HG03175 (cell line): ENCODE measurements around the gene MYO18A.

Source experiments
- ATAC-seq: cut with Tn5 transposase; IDR thresholded peaks from one replicate; pipeline ENCODE4 v1.9.1; 2021; ENCODE audit warnings: mild to moderate bottlenecking, moderate library complexity; ENCODE audit not compliant: unreplicated experiment

The MYO18A gene

GRCh38 chr17:29084541-29085146 lies 95.6 kb downstream of the MYO18A start:
- ATAC-seq: no peak

DNA sequence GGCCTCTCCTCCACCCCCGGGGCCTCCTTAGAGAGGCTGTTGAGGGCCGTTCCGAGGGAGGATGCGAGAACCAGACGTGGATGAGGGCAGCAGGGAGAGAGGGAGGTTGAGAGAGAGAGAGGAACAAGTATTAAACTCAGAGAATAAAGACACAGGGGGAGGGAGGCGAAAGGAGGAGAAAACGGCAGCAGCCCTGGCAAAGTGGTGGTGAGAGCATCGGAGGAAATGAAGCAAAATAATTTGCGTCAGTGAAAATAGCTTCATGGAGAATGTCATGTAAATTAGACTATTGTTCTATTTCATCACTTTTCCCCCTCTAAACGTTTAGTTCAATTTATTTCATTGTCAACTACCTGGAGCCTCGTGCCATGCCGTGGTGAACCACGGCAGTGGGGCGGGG lies 99.2 kb downstream of the MYO18A start:
- ATAC-seq: no peak

- ATAC-seq: no peak
These were observed 99.9 kb downstream of the MYO18A start for GRCh38 chr17:29080323-29080722.

GRCh38 chr17:29079887-29080286 lies 100.3 kb downstream of the MYO18A start:
- no peak for ATAC-seq

- no peak for ATAC-seq
These were observed 100.8 kb downstream of the MYO18A start for GRCh38 chr17:29079433-29079832.

DNA sequence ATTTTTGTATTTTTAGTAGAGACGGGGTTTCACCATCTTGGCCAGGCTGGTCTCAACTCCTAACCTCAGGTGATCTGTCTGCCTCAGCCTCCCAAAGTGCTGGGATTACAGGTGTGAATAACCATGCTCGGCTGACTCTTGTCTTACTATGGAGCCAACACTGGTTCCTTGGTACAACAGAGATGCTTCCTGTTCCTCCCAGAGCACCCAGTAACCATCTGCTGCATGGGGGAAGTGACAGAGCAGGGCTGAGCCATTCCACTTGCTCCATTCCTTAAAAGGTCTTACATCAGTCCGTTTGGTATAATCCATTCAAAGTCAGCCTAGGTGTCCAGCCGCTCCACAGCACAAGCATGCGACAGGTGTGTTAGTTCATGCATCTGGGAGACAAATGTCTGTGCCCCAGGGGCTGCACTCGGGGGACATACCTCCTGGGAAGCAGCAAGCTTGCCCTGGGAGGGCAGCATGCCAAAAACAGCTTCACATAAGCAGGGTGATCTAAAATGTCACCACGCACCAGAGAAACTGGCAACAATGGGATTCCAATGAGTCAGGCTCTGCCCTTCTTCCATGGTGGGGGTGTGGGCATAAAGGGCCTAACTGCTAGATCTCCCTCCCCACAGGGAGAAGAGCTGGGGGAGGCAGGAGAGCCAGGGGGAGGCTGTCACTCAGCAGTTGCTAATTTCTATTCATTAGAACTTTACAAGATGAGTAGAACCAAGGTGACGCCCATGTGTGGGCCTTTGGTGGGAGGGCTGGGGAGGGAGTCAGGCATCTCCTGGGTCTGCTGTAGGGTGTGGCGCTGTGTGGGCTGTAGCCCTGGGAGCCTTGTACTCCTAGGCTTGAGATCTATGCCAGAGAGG lies 101.8 kb downstream of the MYO18A start:
- ATAC-seq: no peak

DNA sequence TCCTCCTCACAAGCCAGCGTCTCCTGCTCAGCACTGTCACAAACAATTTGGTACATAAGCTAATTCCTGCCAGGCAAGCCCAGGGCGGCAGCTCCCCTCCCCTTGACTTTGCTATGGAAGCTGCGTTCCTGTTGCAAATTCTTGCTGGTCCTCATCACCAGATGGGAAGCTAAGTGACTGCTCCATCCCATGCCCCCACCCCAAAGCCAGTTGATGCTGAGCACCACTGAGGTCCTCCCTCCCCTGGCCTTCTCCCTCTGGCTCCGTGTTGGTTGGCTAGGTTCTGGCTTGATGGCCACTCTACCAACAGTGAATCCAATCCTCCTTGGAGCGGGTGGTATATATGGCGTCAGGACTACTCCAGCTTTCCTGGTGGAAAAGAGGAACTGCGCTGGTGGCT lies 102.9 kb downstream of the MYO18A start:
- ATAC-seq: no peak

DNA sequence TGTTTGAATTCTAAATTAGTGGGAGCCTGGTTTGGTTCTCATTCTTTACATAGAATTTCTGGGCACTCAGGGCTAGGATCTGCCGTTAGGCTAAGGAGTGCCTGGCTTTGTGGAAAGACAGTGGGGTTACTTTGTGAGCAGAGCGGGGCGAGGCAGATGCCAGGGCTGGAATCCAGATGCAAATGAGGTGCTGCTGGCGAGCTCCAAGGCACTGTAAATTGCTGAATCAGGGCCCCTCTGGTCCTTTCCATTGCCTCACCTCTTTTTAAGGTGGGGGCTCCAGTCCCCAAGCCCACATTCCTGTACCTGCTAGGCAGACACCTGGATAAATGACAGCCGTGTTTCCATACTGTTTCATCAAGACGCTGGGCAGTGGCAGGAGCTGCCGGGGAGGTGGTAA lies 103.5 kb downstream of the MYO18A start:
- ATAC-seq: no peak

DNA sequence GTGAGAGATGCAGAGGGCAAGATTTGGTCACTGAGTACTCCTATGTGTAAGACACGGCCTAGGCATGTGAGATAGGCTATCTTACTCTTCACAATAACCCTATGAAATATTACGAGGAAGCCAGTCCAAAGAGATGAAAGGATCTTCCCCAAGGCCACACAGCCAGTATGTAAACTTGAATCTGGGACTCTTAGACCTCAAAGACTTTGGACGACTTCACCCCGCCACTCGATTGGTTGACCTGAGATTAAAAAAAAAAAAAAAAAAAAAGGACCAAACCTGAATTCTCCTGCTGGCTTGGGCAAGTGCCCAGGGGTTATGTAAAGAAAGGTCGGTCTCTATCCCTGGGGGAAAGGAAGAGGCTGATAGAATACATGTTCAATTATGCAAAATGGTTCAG lies 104.1 kb downstream of the MYO18A start:
- no peak for ATAC-seq

DNA sequence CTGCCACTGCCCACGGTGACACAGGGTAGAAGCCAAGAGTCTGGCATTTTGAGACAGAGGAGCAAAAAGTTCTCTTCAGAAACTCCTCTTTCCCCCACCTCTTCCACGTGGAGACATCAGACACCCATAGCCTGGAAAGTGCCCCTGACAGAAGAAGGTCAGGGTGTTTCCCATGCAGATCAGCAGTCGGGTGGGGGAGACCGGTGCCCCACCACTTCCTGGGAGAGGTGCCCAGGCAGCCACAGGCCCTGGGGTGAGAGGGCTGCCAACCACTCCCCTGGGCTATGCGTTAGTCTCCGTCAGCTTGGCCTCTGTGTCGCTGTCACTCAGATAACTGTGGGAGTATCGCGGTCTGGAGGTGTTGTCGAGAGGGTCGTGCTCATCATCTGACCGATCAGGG lies 105.7 kb downstream of the MYO18A start:
- ATAC-seq: no peak

DNA sequence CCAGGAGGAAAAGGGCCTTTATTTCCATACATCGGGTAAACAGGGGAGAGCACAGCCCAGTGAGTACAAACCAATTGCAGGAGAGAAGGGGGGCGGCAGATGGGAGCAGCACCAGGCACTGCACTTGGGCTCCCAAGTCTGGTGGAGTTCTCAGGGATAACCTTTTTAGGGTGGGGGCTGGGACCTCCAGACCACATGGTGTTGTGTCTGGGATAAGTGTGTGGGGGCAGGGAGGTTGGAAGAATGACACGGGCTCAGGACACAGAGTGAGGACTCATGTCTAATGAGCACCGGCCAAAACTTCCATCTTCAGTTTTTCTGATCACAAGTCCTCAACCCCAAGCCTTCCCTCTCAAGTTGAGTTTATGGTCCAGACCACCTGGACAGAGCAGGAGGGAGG lies 106.7 kb downstream of the MYO18A start:
- no peak for ATAC-seq

- ATAC-seq: no peak
These were observed 107.2 kb downstream of the MYO18A start for GRCh38 chr17:29073045-29073444.

DNA sequence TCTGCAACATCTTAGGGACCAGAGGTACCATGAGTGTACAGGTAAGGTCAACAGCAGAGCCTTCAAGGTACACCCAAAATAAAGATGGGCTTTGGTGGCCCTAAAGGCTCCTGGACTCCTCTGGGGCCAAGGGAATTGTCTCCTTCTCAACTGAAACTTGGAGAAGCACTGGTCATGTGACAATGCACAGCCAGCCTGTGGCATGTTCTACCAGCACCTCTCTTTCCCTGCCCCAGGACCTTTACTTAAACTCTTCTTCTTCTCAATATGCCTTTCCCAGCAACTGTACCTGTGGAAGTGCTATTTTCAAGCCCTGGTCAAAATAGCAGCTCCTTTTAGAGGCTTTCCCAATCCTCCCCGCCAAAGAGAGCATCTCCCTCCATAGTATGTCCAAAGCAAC lies 108.9 kb downstream of the MYO18A start:
- no peak for ATAC-seq

- ATAC-seq: no peak
These were observed 109.4 kb downstream of the MYO18A start for GRCh38 chr17:29070781-29071180.

DNA sequence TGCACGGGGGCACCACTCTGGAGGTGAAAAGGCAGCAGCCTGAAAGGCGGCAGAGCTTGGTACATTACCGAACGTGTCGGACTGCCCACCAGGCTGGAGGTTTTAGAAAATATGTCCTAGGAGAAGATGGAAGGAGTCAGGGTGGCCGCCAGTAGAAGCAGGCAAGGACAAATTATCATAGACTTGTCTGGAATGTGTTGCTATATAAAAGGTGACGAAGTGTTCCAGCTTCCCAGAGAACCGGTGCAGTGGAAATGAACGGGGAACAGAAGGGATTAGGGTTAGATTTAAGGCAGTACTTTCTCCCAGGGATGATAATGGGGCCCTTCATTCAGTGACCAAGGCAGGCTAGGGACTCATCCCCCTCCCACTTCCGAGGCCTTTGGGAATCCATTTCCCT lies 109.9 kb downstream of the MYO18A start:
- ATAC-seq: no peak

DNA sequence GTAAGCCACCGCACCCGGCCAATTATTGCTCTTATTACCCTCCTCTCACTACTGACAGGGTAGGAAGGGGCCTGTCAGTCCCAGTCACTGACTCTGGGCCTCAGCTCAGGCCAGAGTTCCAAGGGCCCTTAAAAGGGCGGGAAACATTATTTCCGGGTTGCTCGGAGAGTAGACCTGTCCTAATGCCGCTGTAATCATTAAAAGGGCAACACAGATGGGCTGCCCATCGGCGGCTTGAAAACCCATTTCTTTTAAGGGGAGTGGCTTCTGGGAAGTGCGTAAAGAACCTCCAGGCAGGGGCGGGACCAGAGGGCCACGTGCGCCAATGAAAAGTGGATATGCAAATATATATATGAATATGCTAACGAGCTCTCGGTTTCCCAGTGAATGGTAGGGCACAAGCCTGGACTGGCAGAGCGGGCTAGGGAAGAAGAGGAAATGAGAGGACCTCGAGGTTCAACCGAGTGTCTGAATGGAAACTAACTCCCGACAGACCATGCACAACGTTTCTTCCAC lies 110.6 kb downstream of the MYO18A start:
- no peak for ATAC-seq

- no peak for ATAC-seq
These were observed 111.4 kb downstream of the MYO18A start for GRCh38 chr17:29068818-29069217.

DNA sequence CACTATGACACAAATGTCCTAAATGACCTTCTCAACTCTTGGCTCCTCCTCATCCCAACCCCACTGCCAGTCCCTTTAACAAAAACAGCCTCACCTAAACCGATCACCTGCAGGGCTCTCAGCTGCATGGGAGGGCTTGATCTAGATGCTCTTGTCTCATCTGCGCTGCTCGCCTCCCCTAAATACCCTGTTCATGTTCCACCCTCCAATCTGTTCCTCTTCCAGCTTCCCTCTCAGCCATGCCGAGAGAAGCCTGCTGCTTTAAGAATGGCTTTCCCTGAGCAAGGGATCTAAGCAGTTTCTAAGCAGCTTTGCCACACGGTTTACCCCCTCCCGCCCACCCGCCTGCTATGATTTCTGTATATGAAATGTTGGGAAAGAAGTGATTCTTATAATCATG lies 113.6 kb downstream of the MYO18A start:
- no peak for ATAC-seq

- ATAC-seq: no peak
These were observed 114.2 kb downstream of the MYO18A start for GRCh38 chr17:29066047-29066446.

DNA sequence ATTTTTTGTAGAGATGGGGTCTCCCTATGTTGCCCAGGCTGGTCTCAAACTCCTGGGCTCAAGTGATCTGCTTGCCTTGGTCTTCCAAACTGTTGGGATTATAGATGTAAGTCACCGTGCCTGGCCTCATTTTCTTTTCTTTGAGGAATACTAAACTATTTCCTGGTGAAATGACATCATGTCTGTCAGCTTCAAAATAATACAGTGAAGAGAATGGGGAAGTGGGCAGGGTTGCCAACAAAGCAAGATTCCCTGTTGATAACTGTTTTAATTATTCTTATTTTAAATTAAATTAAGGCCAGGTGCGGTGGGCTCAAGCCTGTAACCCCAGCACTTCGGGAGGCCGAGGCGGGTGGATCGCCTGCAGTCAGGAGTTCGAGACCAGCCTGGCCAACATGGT lies 116.2 kb downstream of the MYO18A start:
- no peak for ATAC-seq

DNA sequence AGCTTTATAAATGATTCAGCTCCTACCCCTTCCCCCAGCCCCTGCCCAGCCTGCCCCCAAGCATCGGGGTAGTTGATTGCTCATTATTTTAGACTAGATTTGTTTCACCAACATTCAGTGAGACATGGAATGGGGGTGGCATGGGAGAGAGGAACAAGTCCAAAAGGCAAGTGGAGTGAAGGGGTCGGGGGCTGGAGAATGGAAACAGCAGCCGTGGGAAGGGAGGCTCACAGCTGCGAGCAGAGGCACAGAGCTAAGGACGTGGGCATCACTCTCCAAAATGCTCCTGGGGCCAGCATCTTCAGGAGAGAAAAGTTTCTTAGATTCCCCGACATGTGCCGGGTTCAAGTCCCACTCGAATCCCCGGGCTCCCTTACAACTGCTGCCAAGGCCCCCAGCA lies 118.0 kb downstream of the MYO18A start:
- no peak for ATAC-seq

DNA sequence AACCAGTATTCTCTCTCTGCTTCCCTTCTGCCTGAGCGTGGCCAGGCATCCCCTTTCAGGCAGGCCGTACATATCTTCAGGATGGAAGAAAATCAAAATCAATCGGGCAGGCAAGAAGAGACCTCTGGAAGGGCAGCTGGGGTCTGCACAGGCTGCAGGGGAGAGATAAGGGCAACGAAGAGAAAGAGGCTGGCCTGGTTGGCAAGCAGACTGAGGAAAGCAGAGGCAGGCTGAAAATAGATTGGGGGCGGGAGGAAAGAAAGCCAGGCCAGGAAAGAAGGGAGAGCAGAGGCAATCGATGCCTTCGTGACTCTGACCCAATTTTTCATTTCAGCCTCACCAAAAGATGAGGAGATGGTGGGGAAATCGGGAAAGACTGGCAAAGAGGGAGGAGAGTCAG lies 119.2 kb downstream of the MYO18A start:
- ATAC-seq: no peak
